Stimulated activated naive CD4-positive, alpha-beta T cell treated with Interleukin-2 at 50 U/mL for 16 hours (primary cell): Measurements from ENCODE around the gene BTBD2.

ENCODE experiments used
- DNase-seq: peaks from one replicate; lab custom pipeline; 2025; lab: John Stamatoyannopoulos, UW

Gene BTBD2

GRCh38 chr19:2015608-2015950 lies at the start of gene BTBD2:
BTBD2 (minus strand) TSS chr19:2015714; CDS start chr19:2015703, 11 bp downstream.
- peak; percentile 49 for DNase-seq

- DNase-seq = no peak
These were observed 49.4 kb upstream of the BTBD2 start for GRCh38 chr19:2064788-2065524.

- no peak for DNase-seq
These were observed 48.9 kb upstream of the BTBD2 start for GRCh38 chr19:2064395-2064787.

GRCh38 chr19:2063824-2064223 lies 48.3 kb upstream of the BTBD2 start:
- DNase-seq = no peak

- DNase-seq = no peak
These were observed 47.3 kb upstream of the BTBD2 start for GRCh38 chr19:2062770-2063169.

- no peak for DNase-seq
These were observed 46.8 kb upstream of the BTBD2 start for GRCh38 chr19:2062389-2062729.

- DNase-seq = peak; percentile 98
These were observed 46.2 kb upstream of the BTBD2 start for GRCh38 chr19:2061495-2062388.

- peak; percentile 55 for DNase-seq
These were observed 45.5 kb upstream of the BTBD2 start for GRCh38 chr19:2060884-2061494.

GRCh38 chr19:2059422-2060201 lies 44.1 kb upstream of the BTBD2 start:
- DNase-seq = no peak

- no peak for DNase-seq
These were observed 43.3 kb upstream of the BTBD2 start for GRCh38 chr19:2058570-2059421.

GRCh38 chr19:2057484-2058469 lies 42.3 kb upstream of the BTBD2 start:
- no peak for DNase-seq

GRCh38 chr19:2056837-2057192 lies 41.3 kb upstream of the BTBD2 start:
- no peak for DNase-seq

- no peak for DNase-seq
These were observed 40.7 kb upstream of the BTBD2 start for GRCh38 chr19:2055931-2056836.

- no peak for DNase-seq
These were observed 39.2 kb upstream of the BTBD2 start for GRCh38 chr19:2054763-2055162.

- no peak for DNase-seq
These were observed 38.3 kb upstream of the BTBD2 start for GRCh38 chr19:2053601-2054389.

GRCh38 chr19:2051773-2052704 lies 36.5 kb upstream of the BTBD2 start:
- DNase-seq = peak; percentile 19
